IMR-90 (cell line): ENCODE measurements around the gene HHIPL1. TPM values are rescaled to one million over a fixed set of nuclear protein-coding genes. Genes with fewer than 3 reads are reported as not detected.
A peak's percentile ranks its signal among the peaks of the same experiment; 100 is the strongest.

Experiments
- ATAC-seq: fragments of 200-7000 bp; cut with Tn5 transposase; 2 replicates; pipeline ENCODE4 v1.9.1; 2020; ENCODE audit warnings: low read depth, mild to moderate bottlenecking, moderate library complexity
- BruUV-seq: library from RNA; stranded (reverse); fragments of 400-500 nt; replicated peaks from 2 replicates; lab custom pipeline; 2021; lab: Mats Ljungman, UMichigan
- CTCF ChIA-PET: fragments of 300-600 bp; formaldehyde crosslinking; extraction: SDS; loops from one replicate; lab custom pipeline; 2021; ENCODE audit warnings: antibody characterized with exemption; lab: Yijun Ruan, JAX
- POLR2A ChIA-PET: fragments of 300-600 bp; sonication (Branson Sonifier 250); formaldehyde crosslinking; loops from one replicate; lab custom pipeline; 2022; ENCODE audit warnings: antibody characterized with exemption; ENCODE audit not compliant: unreplicated experiment; lab: Charles Lee
- DNase-seq: peaks from one replicate; pipeline ENCODE4 v3.0.0; 2013
- H2AFZ ChIP-seq: replicated peaks from 2 replicates; pipeline ENCODE3; 2013; ENCODE audit warnings: low read length, mild to moderate bottlenecking; ENCODE audit not compliant: poor library complexity
- H2AK5ac ChIP-seq: 2 replicates; pipeline ENCODE4 v1.6.1; 2013; ENCODE audit warnings: low read depth, low read length, inconsistent platforms
- H2AK9ac ChIP-seq: replicated peaks from 2 replicates; pipeline ENCODE3; 2013; ENCODE audit warnings: mild to moderate bottlenecking, low read depth, low read length, moderate library complexity; ENCODE audit not compliant: poor library complexity
- H2BK120ac ChIP-seq: 2 replicates; pipeline ENCODE4 v1.6.1; 2013; ENCODE audit warnings: low read depth, low read length, inconsistent platforms
- H2BK15ac ChIP-seq: 3 replicates; pipeline ENCODE4 v1.6.1; 2013; ENCODE audit warnings: low read depth, low read length, inconsistent platforms
- H2BK20ac ChIP-seq: 2 replicates; pipeline ENCODE4 v1.6.1; 2013; ENCODE audit warnings: low read depth, mild to moderate bottlenecking, inconsistent platforms, low read length, moderate library complexity
- H2BK5ac ChIP-seq: 2 replicates; pipeline ENCODE4 v1.6.1; 2013; ENCODE audit warnings: mild to moderate bottlenecking, low read depth, low read length, inconsistent platforms; ENCODE audit not compliant: poor library complexity, severe bottlenecking
- H3K14ac ChIP-seq: replicated peaks from 2 replicates; pipeline ENCODE4 v1.6.1; 2013; ENCODE audit warnings: low read depth, low read length, inconsistent platforms
- H3K18ac ChIP-seq: 2 replicates; pipeline ENCODE4 v1.6.1; 2013; ENCODE audit warnings: low read depth, low read length, control low read depth
- H3K23ac ChIP-seq: 2 replicates; pipeline ENCODE4 v1.6.1; 2013; ENCODE audit warnings: low read depth, low read length, inconsistent platforms
- H3K27ac ChIP-seq: 2 replicates; pipeline ENCODE4 v1.5.1; 2013; ENCODE audit warnings: mild to moderate bottlenecking, control low read depth, low read length; ENCODE audit not compliant: insufficient read depth
- H3K27me3 ChIP-seq: 2 replicates; pipeline ENCODE4 v1.6.1; 2013; ENCODE audit warnings: low read length; ENCODE audit not compliant: control insufficient read depth, insufficient read depth
- H3K36me3 ChIP-seq: 2 replicates; pipeline ENCODE4 v1.6.1; 2013; ENCODE audit warnings: low read length, mixed read lengths; ENCODE audit not compliant: control insufficient read depth, insufficient read depth
- H3K4ac ChIP-seq: 2 replicates; pipeline ENCODE4 v1.6.1; 2013; ENCODE audit warnings: low read depth, low read length, inconsistent platforms
- H3K4me1 ChIP-seq: 2 replicates; pipeline ENCODE4 v1.6.1; 2013; ENCODE audit warnings: low read length, mixed read lengths; ENCODE audit not compliant: control insufficient read depth, insufficient read depth
- H3K4me2 ChIP-seq: 2 replicates; pipeline ENCODE4 v1.6.1; 2013; ENCODE audit warnings: low read depth, mild to moderate bottlenecking, control low read depth, low read length, moderate library complexity
- H3K4me3 ChIP-seq: 2 replicates; pipeline ENCODE4 v1.5.1; 2013; ENCODE audit warnings: low read depth, mild to moderate bottlenecking, control low read depth, low read length, moderate library complexity; ENCODE audit not compliant: insufficient read depth
- H3K56ac ChIP-seq: 2 replicates; pipeline ENCODE4 v1.6.1; 2013; ENCODE audit warnings: low read length, inconsistent platforms; ENCODE audit not compliant: insufficient read depth; ENCODE audit errors: extremely low read depth
- H3K79me1 ChIP-seq, 2 experiments: 2 replicates each; pipeline ENCODE4 v1.6.1; 2013; ENCODE audit warnings: low read length in 2 of 2, inconsistent platforms in 1 of 2, low read depth in 1 of 2
- H3K9ac ChIP-seq: 2 replicates; pipeline ENCODE4 v1.6.1; 2013; ENCODE audit warnings: low read depth, low read length, control low read depth
- H3K9me1 ChIP-seq: 2 replicates; pipeline ENCODE4 v1.6.1; 2013; ENCODE audit warnings: low read length, inconsistent platforms; ENCODE audit not compliant: insufficient read depth
- H3K9me3 ChIP-seq: 2 replicates; pipeline ENCODE4 v1.6.1; 2013; ENCODE audit warnings: low read length; ENCODE audit not compliant: control insufficient read depth, insufficient read depth
- H4K20me1 ChIP-seq: 2 replicates; pipeline ENCODE4 v1.6.1; 2013; ENCODE audit warnings: low read length, inconsistent platforms; ENCODE audit not compliant: insufficient read depth
- H4K5ac ChIP-seq: 2 replicates; pipeline ENCODE4 v1.6.1; 2013; ENCODE audit warnings: mild to moderate bottlenecking, low read depth, low read length, control low read depth
- H4K8ac ChIP-seq, 2 experiments: 2 replicates each; pipeline ENCODE4 v1.6.1; 2013; ENCODE audit warnings: low read depth in 2 of 2, low read length in 2 of 2, control low read depth in 1 of 2, inconsistent platforms in 1 of 2
- H4K91ac ChIP-seq: 2 replicates; pipeline ENCODE4 v1.6.1; 2013; ENCODE audit warnings: low read depth, low read length, inconsistent platforms; ENCODE audit not compliant: insufficient read depth
- CEBPB ChIP-seq: IDR thresholded peaks from 2 replicates; pipeline ENCODE4 v1.6.1; 2012; ENCODE audit warnings: low read depth, low read length, improper control_type of control experiment
- MAFK ChIP-seq: IDR thresholded peaks from 2 replicates; pipeline ENCODE4 v1.6.1; 2012; ENCODE audit warnings: low read depth, low read length, improper control_type of control experiment
- POLR2A ChIP-seq: IDR thresholded peaks from 2 replicates; pipeline ENCODE4 v1.6.1; 2012; ENCODE audit warnings: mild to moderate bottlenecking, low read depth, low read length
- RCOR1 ChIP-seq: IDR thresholded peaks from 2 replicates; pipeline ENCODE4 v1.6.1; 2012; ENCODE audit warnings: mild to moderate bottlenecking, low read length, improper control_type of control experiment; ENCODE audit not compliant: insufficient replicate concordance
- RFX5 ChIP-seq: IDR thresholded peaks from 2 replicates; pipeline ENCODE4 v1.8.0; 2012; ENCODE audit warnings: low read depth, mild to moderate bottlenecking, low read length, moderate library complexity
- WGBS, 2 experiments: methylation state at CpG; one replicate each; pipeline versions ENCODE4 v1.1.5 to v1.1.7; 2013; ENCODE audit warnings: missing lambda C conversion rate in 2 of 2; ENCODE audit not compliant: insufficient read length in 1 of 2; ENCODE audit errors: extremely low coverage in 2 of 2; 5-methylcytosine and 5-hydroxymethylcytosine counted together
- dilution Hi-C: fragments of 300-500 bp; cut with HindIII; formaldehyde crosslinking; loops from one replicate; pipeline ENCODE4 v1.14.3; 2018; ENCODE audit warnings: low sequenced_read_pairs; ENCODE audit not compliant: unreplicated experiment
- in situ Hi-C: fragments of 300-500 bp; cut with MboI; formaldehyde crosslinking; loops from 3 replicates; pipeline ENCODE4 v1.14.3; 2019; ENCODE audit warnings: low sequenced_read_pairs, inconsistent platforms, mixed read lengths
- intact Hi-C: fragments of 100-400 bp; cut with micrococcal nuclease; formaldehyde crosslinking; loops from 2 replicates; pipeline ENCODE4 v1.10.0; 2022
- polyA plus RNA-seq, 3 experiments: library from polyadenylated mRNA; depleted of rRNA; stranded (reverse); fragments of >200 nt; gene quantifications; 2 replicates each; pipeline ENCODE4 v1.2.3, GENCODE V29; 2012; ENCODE audit warnings: low replicate concordance in 1 of 3
- total RNA-seq: library from RNA; depleted of rRNA; stranded (reverse); fragments of >200 nt; gene quantifications from 2 replicates; pipeline ENCODE4 v1.2.3, GENCODE V29; 2012

Gene HHIPL1
- total and polyA plus RNA-seq, 2 of the 4 experiments (the other 2 are of a cell fraction) = 0.65 to 0.72 TPM

GRCh38 chr14:99649219-99649618 is 4.3 kb downstream of the HHIPL1 start:
- Histone ChIP-seq H3K27ac (no peak overlapping the region), H2AK9ac (no peak overlapping the region), H3K9ac (no peak overlapping the region), H3K9me1 (peaks cover 5% of the 10 kb centered on the region; the same call in 1 of the 2 replicates), H2AFZ (peak overlapping the region; percentile 49), H3K56ac (no peak overlapping the region), H4K91ac (no peak overlapping the region), H3K23ac (no peak overlapping the region), H4K5ac (no peak overlapping the region), H3K4me3 (no peak overlapping the region), H3K4me2 (no peak overlapping the region), H3K79me1 (no peaks in the 10 kb centered on the region), H2BK120ac (peak overlapping the region; percentile 55; the same call in 1 of the 2 replicates), H3K14ac (no peak overlapping the region), H3K18ac (no peak overlapping the region), H3K4ac (no peak overlapping the region), H4K20me1 (no peaks in the 10 kb centered on the region), H3K4me1 (peaks cover 4% of the 10 kb centered on the region; the same call in 1 of the 2 replicates), H2BK5ac (no peak overlapping the region), H3K36me3 (no peaks in the 10 kb centered on the region), H2BK20ac (no peak overlapping the region), H3K27me3 (peaks cover 4% of the 10 kb centered on the region; the same call in 1 of the 2 replicates), H4K8ac (no peak overlapping the region), H2BK15ac (no peak overlapping the region), H3K9me3 (no peaks in the 10 kb centered on the region), H2AK5ac (no peak overlapping the region; the same call in 1 of the 2 replicates)
- in situ Hi-C loops (no loop called here), dilution Hi-C loops (no loop called here), intact Hi-C loops (no loop called here)
- ATAC-seq (no peak; the same call in 1 of the 2 replicates), DNase-seq (peak; percentile 62)
- BruUV-seq = no TSS peak
- WGBS, 2 experiments = 90% methylated on average over 4 of the region's 8 CpGs; no CpG with 5 or more reads in 1 of the 2 experiments
- TF ChIP-seq CEBPB = no peak
- no peak for TF ChIP-seq POLR2A
- 0 out of 2 replicates have a peak, but pooled peaks have one; percentile 10 for TF ChIP-seq MAFK
- no peak for TF ChIP-seq RCOR1
- TF ChIP-seq RFX5 = no peak
- POLR2A ChIA-PET = no interaction called here
- CTCF ChIA-PET = no interaction called here
